GM12891 (cell line): Measurements from ENCODE around the gene TLN1. TPM values are rescaled to one million over a fixed set of nuclear protein-coding genes. Genes with fewer than 3 reads are reported as not detected.
A peak's percentile ranks its signal among the peaks of the same experiment; 100 is the strongest.

ENCODE experiments used
- DNase-seq: peaks from one replicate; pipeline ENCODE4 v3.0.0; 2011; ENCODE audit warnings: low spot score; ENCODE audit not compliant: insufficient read length
- FAIRE-seq: peaks from 2 replicates; lab custom pipeline; 2011; peaks lifted over from hg19 to GRCh38; lab: Jason Lieb, UNC
- PAX5 ChIP-seq: IDR thresholded peaks from 2 replicates; pipeline ENCODE4 v1.6.1; 2011; ENCODE audit warnings: low read length, moderate library complexity, mild to moderate bottlenecking; ENCODE audit not compliant: insufficient read depth, severe bottlenecking
- POLR2A ChIP-seq: IDR thresholded peaks from 2 replicates; pipeline ENCODE4 v1.6.1; 2011; ENCODE audit warnings: low read depth, low read length, control low read depth
- POLR2AphosphoS5 ChIP-seq: IDR thresholded peaks from 2 replicates; pipeline ENCODE4 v1.6.1; 2011; ENCODE audit warnings: low read depth, low read length, control low read depth
- POU2F2 ChIP-seq: IDR thresholded peaks from 2 replicates; pipeline ENCODE4 v1.6.1; 2011; ENCODE audit warnings: low read depth, mild to moderate bottlenecking, control low read depth, low read length, moderate library complexity
- SPI1 ChIP-seq: IDR thresholded peaks from 2 replicates; pipeline ENCODE4 v1.6.1; 2011; ENCODE audit warnings: low read depth, low read length, control low read depth
- TAF1 ChIP-seq: IDR thresholded peaks from 2 replicates; pipeline ENCODE4 v1.6.1; 2011; ENCODE audit warnings: low read depth, low read length, control low read depth
- polyA plus RNA-seq: library from polyadenylated mRNA; unstranded; fragments of >200 nt; gene quantifications from one replicate; pipeline ENCODE4 v1.2.1, GENCODE V29; 2012; ENCODE audit warnings: low read depth, missing spikeins, inconsistent platforms; ENCODE audit not compliant: missing spikeins

The TLN1 gene, protein sequence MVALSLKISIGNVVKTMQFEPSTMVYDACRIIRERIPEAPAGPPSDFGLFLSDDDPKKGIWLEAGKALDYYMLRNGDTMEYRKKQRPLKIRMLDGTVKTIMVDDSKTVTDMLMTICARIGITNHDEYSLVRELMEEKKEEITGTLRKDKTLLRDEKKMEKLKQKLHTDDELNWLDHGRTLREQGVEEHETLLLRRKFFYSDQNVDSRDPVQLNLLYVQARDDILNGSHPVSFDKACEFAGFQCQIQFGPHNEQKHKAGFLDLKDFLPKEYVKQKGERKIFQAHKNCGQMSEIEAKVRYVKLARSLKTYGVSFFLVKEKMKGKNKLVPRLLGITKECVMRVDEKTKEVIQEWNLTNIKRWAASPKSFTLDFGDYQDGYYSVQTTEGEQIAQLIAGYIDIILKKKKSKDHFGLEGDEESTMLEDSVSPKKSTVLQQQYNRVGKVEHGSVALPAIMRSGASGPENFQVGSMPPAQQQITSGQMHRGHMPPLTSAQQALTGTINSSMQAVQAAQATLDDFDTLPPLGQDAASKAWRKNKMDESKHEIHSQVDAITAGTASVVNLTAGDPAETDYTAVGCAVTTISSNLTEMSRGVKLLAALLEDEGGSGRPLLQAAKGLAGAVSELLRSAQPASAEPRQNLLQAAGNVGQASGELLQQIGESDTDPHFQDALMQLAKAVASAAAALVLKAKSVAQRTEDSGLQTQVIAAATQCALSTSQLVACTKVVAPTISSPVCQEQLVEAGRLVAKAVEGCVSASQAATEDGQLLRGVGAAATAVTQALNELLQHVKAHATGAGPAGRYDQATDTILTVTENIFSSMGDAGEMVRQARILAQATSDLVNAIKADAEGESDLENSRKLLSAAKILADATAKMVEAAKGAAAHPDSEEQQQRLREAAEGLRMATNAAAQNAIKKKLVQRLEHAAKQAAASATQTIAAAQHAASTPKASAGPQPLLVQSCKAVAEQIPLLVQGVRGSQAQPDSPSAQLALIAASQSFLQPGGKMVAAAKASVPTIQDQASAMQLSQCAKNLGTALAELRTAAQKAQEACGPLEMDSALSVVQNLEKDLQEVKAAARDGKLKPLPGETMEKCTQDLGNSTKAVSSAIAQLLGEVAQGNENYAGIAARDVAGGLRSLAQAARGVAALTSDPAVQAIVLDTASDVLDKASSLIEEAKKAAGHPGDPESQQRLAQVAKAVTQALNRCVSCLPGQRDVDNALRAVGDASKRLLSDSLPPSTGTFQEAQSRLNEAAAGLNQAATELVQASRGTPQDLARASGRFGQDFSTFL (N-terminal part only)
- 127 TPM for polyA plus RNA-seq

DNA sequence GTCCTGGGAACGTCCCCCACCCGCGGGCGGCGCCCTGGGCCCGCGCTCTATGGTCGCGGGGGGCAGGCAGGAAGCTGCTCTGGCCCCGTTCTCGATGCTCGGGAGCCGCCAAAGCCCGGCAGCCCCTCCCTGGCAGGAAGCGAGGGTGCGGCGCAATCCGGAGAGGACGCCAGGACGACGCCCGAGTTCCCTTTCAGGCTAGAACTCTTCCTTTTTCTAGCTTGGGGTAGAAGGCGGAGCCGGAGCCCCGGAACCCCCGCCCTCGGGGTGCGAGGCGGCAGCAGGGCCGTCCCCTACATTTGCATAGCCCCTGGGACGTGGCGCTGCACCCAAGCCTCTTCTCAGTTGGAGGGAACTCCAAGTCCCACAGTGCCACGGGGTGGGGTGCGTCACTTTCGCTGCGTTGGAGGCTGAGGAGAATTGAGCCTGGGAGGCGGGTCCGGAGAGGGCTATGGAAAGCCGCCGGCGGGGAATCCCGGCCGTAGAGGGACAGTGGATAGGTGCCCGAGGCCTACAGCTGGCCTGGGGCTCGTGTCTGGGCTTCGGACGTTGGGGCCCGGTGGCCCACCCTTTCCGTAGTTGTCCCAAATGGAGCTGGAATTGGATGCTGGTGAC lies at the start of gene TLN1, which contains the start of gene CREB3:
Gene TLN1, minus strand, starts transcription at position 11 of the 615 bp plus-strand sequence. CDS start 6,501 bp downstream, outside the sequence.
Gene CREB3, plus strand, starts transcription at position 482 of the 615 bp plus-strand sequence. Its CDS starts 107 bp downstream, at position 589.
- TF ChIP-seq POLR2A (peak; percentile 59; the same call in 1 of the 2 replicates), POLR2AphosphoS5 (0 out of 2 replicates have a peak, but pooled peaks have one; percentile 28), POU2F2 (peak; percentile 99), PAX5 (peak; percentile 32), TAF1 (peak; percentile 54; the same call in 1 of the 2 replicates), SPI1 (peak; percentile 61)
- FAIRE-seq (peak; percentile 95), DNase-seq (peak; percentile 92)

DNA sequence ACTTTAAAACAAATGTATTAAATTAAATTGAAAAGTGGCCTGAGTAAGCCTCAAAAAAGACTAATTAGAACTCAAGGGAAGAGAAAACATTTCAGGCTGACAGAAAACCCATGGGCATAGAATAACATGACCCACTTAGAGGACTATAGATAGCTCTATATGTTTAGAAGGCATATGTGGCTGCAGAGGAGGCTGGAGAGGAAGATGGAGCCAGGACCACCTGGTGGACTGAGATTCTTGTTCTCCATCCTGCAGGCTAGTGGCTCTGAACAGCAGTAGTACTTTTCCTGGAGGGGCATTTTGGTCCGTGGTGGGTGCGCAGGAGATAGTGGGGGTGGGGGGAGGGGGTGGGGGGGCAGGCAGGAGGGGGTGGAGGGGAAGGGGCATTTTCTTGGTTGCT lies 49.1 kb upstream of the TLN1 start:
- DNase-seq (no peak), FAIRE-seq (no peak)
- TF ChIP-seq TAF1 (no peak), PAX5 (no peak), POLR2AphosphoS5 (no peak), POU2F2 (no peak), POLR2A (no peak), SPI1 (no peak)

DNA sequence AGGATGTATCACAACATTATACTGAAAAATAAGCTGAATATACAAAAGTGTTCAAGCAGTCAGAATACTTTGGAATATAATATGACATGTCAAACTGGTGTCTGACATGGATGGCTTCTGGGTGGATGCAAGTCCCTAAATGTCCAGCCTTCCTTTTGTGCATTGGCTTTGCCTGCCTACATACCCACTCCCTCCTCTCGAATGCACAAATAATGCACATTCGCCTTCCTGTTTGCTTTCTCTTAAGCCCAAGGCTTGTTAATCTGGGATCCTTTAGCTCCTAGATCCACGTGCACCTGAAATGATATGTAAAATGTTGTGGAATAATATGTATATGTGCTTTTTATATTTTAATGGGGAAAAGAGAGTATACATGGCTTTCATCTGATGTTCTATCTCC lies 46.5 kb upstream of the TLN1 start:
- no peak for DNase-seq
- TF ChIP-seq TAF1: no peak
- FAIRE-seq: no peak

DNA sequence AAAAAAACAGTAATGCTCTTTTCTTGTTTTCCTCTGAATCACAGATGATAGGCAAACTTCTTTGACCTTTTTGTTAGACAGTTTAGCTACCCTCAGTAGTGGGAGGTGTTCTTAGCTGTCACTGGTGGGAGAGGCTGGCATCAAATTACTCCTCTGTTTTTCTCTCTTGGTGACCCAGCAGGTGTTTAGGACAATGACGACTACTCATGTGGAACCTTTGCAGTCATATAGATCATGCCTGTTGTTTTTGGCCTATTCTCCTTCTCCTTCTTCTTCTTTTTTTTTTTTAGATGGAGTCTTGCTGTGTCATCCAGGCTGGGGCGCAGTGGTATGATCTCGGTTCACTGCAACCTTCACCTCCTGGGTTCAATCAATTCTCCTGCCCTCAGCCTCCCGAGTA lies 44.0 kb upstream of the TLN1 start:
- DNase-seq (no peak), FAIRE-seq (no peak)
- TF ChIP-seq PAX5: peak; percentile 62
- TF ChIP-seq TAF1: no peak

DNA sequence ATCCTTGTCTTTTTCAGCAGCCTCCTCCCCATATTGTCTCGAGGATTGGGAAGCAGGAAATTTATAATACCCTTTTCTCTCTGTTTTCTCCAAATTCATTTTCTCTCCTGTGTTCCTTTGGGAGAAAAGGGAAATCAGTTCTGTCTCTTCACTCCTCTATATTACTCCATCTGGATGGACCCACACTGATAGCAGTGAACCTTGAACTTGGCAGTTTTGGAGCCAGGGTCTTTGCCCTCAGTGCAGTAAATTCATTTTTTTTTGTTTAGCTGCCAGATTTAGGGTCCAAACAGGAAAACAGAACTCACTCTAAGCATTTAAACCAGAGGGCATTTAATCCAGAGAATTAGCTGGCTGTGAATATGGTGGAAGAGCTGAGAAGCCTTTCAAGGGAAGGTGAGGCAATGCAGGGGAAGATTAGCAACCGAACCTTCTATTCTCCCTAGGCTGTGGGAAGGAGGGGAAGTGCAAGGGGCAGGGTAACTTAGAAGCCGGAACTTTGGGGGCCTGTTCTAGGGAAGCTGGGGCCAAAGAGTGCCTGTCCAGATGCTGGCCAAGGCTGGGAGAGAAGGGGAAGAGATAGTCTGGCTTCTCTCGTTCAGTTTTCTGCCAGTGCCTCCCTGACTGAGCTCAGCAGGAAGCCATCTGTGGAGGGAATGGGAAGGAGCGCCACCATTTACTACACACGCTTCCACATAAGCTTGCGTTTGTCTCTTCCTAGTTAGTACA lies 43.1 kb upstream of the TLN1 start:
- DNase-seq (no peak), FAIRE-seq (no peak)
- TF ChIP-seq SPI1: no peak
- TF ChIP-seq POU2F2: no peak
- TF ChIP-seq POLR2A: no peak
- TF ChIP-seq PAX5: no peak
- no peak for TF ChIP-seq TAF1
- TF ChIP-seq POLR2AphosphoS5: no peak

DNA sequence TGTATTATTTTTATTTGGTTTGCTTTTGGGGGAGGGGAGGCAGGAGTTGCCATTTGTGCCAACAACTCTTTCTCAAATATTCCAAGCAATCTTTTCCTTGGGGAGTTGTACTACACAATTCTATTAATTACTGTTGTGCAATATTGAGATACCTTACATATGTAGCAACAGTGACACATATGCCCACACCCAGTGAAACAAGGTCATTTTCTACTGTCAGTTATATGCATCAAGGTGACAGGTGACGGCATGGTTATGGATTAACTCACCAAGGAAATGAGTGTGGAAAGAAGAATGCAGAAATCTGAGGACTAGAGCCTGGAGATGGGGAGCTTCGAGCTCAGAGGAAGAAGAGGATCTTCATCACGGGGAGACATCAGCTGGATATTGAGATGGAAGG lies 39.9 kb upstream of the TLN1 start:
- DNase-seq (no peak), FAIRE-seq (no peak)
- TF ChIP-seq SPI1: no peak
- no peak for TF ChIP-seq POLR2AphosphoS5
- no peak for TF ChIP-seq TAF1
- TF ChIP-seq POLR2A: no peak
- no peak for TF ChIP-seq PAX5
- TF ChIP-seq POU2F2: no peak

DNA sequence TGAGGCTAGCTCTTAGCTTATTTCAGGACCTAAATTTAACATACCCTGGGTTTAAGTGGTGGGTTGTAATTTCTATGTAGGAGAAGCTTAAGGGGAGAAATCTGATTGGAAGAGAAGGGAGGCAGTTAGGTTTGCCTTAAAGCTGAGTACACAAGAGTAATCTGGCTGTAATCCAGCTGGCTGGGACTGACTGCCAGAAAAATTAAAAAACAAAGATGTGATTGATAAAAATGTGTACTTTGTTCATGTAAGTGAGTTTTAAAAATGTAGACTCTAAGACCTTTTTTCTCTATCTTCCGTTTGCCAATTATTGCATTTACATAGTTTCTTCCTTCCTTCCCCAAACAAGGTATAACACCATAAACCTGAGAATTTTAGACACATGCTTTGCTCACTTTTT lies 39.5 kb upstream of the TLN1 start:
- no peak for TF ChIP-seq SPI1
- DNase-seq: no peak
- FAIRE-seq: no peak

DNA sequence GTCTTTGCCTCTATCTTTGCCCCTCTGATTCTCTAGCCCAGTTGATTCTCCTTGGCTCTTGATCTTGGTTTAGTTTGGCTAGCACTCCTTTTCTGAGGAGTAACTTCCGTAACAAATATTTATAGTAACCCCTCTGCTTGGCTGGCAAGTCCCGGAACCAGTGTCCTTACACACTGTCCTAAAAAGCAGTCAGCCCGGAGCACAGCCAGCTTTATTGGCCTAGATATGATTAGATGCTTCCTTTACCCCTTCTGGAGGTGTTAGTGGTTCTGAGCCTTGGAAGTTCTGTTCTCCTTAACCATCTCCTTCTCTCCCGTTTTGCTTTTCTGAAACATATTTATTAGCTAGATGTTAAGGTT lies 39.1 kb upstream of the TLN1 start:
- TF ChIP-seq POLR2AphosphoS5 (no peak), PAX5 (no peak), POU2F2 (no peak), POLR2A (no peak), TAF1 (no peak), SPI1 (no peak)
- DNase-seq (no peak), FAIRE-seq (no peak)

DNA sequence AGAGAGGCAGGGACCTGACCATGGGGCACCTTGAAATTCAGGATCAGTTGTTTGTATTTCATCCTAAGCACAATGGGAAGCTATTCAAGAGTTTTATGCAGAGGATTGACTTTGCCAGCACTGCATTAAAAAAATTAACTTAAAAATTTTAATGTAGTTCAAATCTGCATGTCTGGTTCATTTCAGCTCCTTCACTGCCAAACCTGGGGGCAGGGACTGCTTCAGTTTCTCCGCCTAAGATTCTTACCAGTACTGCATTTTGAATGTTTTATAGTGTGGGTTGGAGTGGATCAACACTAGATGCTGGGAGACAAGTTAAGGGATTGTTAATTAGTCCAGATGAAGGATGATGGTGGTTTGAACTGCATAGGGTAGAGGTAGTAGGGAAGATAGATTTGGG lies 37.8 kb upstream of the TLN1 start:
- DNase-seq: no peak
- TF ChIP-seq POLR2AphosphoS5 (no peak), POU2F2 (no peak), POLR2A (no peak), TAF1 (no peak), SPI1 (no peak), PAX5 (no peak)
- FAIRE-seq: no peak
